GM19452 (cell line): ENCODE data around the gene HERC3.
"Not testable (repeated sequence)": the region's sequence is repeated elsewhere in the genome, so short reads cannot be mapped to it uniquely, and the experiment has no call there.

ENCODE experiments used
- ATAC-seq: cut with Tn5 transposase; IDR thresholded peaks from one replicate; pipeline ENCODE4 v1.9.1; 2021; ENCODE audit not compliant: unreplicated experiment

The HERC3 gene

DNA sequence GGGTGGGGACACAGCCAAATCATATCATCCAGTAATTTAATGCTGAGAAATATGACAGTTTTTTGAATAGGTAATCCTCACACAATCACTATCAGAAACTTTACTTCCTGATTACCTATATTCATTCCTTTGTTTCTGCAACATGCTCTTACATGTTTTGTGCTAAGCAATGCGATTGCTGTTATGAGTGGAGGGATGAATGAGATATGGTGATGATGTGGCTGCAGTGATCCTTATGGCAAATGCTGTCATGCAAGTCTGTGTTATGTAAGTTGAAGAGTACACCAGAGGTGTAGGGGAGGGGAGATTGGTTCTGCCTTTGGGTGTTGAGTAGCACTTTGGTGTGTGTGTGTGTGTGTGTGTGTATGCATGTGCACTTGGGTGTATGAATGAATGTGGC, 14.6 kb downstream of the HERC3 start:
- ATAC-seq, result no peak

DNA sequence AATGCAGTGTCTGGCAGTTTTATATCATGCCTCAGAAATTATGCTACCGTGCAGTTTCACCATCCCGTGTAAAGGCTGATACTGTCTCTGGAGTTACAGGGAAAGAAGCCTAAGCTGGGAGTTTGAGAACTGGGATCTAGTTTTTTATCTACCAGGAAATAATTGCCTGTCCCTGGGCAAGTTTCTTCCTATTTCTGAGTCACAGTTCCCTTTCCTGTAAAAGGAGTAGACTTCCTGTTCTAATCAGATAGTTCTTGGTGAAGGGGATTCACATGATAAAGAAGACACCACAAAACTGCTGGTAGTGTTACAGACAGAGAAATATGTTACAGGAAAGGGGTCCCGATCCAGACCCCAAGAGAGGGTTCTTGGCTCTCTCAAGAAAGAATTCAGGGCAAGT, 17.1 kb downstream of the HERC3 start:
- no peak for ATAC-seq

DNA sequence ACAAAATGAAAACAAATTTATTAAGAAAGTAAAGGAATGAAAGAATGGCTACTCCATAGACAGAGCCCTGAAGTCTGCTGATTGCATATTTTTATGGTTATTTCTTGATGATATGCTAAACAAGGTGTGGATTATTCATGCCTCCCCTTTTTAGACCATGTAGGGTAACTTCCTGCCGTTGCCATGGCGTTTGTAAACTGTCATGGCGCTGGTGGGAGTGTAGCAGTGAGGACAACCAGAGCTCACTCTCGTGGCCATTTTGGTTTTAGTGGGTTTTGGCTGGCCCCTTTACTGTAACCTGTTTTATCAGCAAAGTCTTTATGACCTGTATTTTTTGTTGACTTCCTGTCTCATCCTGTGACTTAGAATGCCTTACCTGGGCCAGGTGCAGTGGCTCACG, 17.5 kb downstream of the HERC3 start:
- not testable (repeated sequence) for ATAC-seq

DNA sequence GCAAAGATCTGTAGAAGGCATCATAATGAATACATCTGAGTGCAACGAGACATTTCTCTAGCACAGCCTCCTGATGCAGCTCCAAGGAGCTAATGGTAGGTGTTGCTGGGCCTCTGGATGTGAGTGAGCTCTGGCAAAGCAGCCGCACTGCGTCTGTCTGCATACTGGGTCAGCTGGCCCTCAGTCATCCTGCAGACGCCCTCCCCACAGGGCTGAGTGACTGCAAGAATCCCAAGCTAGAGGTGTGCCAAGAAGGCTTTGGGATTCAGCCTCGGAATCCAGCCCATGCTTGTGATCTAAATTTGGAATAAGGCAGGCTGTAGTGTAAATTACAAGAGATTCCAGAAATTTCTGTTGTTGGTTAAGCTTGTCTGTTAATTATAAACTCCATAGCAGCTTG, 18.5 kb downstream of the HERC3 start:
- no peak for ATAC-seq

DNA sequence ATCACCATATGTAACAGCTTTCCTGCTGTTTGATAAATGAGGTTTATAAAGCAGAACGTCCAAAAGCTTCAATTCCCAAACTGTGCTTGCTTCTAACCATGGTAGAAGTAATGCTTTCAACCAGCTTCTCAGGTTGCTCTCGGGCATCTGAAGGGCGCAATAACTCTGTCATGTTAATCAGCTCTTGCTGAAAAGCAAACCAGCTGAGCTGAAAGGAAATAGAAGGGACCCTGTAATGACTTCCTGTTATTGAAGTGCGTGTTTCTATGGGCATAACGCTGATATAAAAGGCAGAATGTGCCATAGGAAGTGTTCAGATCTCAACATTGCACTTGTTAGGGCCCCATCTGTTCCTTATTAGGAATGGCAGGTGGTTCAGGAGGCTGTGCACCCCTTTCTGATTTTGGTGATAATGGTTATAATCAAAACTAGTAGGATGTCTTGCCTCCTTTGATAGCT, 21.2 kb downstream of the HERC3 start:
- no peak for ATAC-seq

DNA sequence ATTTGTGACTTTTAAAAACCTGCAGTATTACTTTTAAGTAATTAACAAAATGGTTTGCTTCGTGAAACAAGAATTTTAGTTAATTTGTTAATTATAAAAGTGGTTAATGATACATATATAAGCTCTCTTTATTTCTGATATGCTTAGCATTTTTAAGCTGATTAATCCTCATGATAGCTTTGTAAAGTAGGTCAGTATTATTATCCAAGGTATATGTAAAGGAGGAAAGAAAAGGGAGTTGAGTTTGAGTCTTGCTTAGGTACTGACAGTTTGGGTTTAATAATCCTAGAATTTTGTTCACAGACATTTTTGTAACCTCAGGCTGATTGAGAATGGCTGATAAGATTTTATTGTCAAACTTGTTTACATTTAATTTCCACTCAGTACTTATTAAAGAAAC, 21.8 kb downstream of the HERC3 start:
- no peak for ATAC-seq

DNA sequence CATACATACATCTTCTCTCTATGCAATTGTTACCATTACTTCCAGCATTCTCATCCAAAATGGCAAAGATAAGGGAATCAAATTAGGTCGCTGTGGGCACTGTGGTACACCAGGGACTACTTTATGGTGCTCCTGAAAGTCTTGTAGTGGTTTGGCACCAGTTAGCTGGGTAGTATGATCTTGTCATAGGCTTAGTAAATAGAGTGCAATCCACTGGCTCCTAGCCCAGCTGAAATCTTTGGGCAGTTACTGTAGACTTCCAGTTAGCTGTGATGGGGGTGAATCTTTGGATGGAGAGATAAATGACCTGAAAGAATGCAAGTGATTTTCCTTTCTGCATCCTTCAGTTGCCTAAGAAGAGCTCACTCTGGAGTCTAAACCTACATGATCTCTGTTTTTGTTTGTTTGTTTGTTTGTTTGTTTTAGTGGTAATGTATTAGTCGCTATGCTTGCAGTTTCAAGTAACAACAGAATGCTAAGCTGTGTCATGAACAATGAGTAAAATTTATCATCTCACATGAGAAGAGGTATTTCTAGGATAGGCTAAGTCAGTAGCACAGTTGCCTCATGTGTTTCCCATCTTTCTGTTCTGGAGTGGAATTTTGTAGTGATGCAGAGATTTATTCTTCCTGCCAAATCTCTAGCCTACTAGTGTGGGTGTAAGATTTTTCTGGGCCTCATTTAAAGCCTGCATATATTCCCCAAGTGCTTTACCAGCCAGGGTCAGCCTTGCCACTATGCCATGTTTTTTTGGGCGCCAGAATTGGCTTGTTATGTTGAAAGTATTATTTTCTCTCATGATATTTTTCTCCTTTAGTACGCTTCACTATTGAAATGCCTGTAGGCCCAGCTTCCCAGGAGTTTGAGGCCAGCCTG, 24.2 kb downstream of the HERC3 start:
- ATAC-seq, result no peak

DNA sequence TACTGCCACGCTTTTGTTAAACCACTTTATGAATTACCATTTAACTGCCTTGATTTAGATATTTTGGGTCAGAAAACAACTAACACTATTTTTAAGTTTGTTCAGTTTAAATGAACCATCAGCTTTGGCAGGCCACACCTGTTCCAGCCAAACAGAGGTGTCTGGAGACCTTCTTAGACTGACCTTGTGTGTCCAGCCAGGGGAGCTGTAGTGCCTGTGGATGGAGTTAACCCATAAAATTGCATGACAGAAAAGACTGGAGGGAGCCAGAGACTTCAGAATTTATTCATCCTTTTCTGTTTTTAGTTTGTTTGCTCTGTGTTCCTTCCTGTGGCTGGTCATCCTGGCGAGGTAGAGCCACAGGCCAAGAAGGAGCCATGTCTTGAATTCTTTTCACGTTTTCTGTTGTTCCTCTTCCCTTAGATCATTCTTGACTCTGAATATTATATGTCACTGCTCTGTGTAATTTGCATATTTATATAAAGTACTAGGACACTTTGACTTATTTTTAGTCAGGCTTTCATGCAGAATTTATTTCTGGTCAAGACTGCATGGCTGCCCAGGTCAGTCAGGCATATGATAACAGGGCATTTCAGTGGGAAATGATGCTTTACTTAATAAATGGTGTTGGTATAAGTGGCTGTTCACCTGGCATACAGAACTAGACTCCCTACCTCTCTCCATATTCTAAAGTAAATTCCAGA, 26.7 kb downstream of the HERC3 start:
- no peak for ATAC-seq

DNA sequence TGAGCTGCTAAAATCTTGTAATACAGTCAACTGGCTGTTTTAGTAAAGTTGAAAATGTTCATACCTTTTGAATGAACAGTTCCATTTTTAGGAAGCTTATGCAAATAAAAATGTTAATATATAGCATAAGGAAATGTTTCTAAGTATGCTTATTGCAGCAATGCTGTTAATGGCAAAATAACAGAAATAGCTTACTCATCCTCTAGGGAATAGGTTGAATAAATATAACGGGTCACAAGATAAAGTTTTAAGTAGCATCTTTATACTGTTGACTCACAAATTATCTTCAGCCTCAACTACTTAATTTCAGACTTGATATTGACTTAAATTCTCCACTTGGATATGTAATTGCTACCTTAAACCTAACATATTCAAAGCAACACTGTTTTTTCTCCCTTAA, 27.7 kb downstream of the HERC3 start:
- no peak for ATAC-seq

DNA sequence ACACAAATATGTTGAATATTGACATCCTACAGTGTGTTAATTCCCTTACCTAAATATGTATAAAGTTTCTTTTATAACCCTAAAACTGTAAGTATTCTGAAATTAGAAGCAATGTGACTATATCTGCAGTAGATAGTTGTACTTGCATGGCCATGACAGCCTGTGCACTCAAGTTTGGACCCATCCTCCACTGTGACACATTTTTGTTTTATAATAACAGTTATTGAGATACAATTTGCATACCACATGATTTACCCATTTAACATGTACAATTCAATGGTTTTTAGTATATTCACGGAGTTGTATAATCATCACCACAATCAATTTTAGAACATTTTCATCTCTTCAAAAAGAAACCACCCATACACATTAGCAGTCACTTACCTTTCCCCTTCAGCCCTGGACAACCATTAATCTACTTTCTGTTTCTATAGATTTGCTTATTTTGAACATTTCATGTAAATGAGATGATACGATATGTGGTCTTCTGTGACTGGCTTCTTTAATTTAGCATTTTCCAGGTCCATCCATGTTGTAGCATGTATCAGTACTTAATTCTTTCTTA, 29.6 kb downstream of the HERC3 start:
- ATAC-seq, result no peak

DNA sequence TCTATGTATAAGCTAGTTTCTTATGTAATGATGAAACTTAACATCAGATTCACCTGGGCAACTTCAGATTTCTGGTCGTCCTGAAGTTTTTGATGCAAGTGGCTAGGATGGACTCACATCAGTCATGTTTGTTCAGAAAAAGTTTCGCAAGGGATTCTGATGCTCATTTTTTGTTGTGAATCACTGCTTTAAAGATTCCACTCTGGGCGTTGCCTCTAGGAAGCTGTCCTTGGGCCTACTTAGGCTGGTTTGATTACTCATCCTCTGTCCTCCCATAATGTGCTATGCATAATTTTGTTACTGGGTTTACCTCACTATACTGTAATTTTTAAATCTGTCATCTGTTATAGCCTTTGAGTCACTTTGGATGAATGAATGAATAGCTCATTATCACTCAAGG, 30.8 kb downstream of the HERC3 start:
- ATAC-seq, result no peak

DNA sequence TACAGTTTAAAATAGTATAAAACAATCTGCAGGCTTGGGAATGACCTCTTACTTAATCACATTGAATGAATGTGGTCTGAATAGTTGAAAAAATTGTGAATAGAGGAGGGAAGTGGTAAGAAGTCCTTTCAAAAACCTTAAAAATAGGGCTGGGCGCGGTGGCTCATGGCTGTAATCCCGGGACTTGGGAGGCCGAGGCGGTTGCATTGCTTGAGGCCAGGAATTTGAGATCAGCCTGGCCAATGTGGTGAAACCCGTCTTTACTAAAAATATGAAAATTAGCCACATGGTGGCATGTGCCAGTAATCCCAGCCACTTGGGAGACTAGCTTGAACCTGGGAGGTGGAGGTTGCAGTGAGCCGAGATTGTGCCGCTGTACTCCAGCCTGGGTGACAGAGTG, 36.5 kb downstream of the HERC3 start:
- no peak for ATAC-seq

DNA sequence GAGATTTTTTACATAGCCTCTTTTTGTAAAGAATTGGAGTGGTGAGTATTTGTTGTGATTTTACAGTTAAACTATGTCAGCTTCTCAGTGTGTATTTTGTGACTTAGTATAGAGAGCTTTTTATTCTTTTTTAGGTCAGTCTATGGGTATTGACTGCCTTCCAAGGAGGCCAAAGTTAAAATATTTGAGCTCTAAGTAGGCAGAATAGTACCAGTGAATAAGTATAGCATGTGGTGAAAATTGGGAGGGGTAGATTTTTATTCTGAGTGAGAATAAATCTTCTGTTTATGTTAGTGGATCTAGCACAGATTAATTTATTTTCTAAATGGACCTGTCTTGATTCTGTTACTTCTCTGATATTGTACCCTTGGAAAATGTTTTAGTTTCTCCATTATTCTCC, 37.5 kb downstream of the HERC3 start:
- ATAC-seq, result no peak

DNA sequence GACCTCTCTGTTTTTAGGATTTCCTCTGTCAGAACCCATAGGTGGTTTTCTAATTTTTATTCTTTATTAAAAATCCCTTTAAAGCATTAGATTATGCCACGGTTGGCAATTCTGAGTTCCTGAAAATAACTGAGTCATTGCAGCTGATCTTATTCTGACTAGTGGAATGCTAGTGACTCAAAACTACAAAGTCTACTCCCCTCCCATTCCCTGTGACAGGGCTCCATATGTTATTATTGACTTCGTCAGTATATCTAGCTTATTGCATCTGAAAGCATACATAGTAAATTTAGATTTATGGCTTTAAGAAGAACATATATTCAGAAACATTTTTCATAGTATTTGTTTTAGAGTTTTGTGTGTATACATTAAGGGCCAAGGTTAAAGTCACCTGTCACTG, 38.5 kb downstream of the HERC3 start:
- ATAC-seq, result no peak

DNA sequence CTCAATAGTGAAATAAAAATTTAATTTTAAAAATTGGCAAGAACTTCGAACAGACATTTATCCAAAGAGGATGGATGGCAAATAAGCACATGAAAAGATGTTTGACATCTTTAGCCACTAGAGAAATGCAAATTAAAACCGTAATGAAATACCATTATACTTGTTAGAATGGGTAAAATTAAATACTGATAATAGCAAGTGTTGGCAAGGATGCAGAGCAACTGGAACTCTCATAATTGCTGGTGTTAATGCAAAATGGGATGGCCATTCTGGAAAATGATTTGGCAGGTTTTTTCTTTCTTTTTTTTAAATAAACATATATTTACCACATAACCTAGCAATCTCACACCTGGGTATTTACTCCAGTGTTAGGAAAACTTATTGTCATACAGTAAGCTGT, 51.7 kb downstream of the HERC3 start:
- no peak for ATAC-seq

DNA sequence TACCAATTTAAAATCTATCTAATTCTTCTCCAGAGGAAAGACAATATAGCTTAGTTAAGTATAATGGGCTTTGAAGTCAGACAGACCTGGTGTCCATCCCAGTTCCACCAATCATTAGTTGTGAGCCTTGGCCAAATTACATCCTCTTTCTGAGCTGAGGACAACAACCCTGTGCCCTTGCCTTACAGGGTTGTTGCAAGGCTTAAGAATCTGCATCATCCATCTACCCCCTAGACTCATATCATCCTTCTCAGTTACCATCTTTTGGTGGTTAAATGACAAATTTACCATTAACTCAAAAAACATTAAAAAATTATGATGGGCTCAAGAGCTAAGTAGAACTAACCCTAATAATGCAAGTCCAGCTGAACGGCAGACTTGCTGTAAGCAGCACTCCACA, 53.7 kb downstream of the HERC3 start:
- no peak for ATAC-seq

DNA sequence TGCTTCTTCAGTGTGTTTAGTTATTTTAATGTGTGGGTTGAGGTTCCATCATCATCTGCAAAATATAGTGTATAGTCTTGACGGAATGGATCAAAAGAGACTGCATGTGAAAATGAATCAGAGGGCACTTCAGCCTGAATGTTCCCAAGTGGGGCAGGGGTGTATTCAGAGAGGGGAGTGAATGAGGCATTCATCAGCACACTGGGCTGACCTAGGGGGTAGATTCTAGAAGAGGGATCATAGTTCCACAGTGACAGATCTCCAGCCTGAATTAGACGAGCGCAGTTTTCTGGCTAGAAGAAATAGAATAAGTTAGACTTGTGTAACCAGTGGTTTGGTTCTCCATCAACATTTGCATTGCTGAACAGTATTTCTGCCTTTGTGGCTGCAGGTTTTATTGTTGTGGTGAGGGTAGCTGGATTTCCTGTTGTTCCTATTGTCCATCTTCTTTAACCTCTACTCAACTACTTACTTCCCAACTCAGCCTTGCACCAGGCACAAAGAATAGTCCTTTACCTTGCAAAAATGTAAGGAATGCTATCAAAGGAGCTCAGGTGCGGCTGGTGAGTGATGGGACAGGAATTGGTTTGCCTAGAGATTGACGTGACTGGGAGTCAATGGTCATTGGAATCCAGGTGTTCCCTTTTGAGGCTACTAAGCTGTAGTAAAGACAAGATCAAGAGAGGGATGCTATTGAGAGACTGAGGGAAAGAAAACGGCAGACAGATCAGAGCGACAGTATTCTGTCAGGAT, 54.4 kb downstream of the HERC3 start:
- no peak for ATAC-seq

DNA sequence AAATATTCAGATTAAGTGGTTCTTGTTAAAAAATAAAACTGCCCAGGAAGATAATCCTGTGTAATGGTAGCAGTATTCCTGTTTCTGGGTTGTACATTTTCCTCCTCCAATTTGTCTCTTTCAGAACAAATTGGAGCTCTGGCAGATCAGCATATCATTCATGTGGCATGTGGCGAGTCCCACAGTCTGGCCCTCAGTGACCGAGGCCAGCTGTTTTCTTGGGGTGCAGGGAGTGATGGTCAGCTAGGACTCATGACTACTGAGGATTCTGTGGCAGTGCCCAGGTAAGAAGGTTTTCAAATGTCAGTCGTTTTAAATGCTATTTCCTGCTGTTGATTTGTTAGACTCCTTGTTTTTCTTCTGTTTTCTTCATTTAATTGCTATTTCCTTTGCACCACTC, 57.4 kb downstream of the HERC3 start:
- ATAC-seq, result no peak

DNA sequence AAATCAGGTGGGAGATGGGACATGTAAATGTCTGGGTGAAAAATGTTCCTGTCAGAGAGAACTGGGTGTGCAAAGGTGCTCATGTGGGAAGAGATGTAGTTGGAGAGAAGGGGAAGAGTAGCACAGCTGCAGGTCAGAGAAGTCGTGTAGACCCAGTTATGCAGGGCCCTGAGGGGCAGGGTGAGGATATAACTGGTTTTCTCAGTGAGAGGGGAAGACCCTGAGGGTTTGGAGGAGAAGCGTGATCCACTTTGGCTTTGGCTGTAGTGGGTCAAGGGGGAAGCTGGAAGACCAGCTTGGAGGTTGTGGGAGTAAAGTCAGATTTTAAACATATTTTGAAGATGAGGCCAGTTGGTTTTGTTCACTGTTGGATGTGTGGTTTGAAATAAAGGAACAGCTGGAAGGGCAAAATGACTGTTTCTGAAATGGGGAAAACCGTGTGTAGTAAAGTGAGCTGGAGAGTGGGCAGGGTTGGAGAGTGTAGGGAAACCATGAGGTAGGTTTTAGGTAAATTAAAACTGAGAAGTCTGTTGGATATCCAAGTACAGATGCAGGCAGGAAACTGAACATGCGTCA, 61.2 kb downstream of the HERC3 start:
- no peak for ATAC-seq

DNA sequence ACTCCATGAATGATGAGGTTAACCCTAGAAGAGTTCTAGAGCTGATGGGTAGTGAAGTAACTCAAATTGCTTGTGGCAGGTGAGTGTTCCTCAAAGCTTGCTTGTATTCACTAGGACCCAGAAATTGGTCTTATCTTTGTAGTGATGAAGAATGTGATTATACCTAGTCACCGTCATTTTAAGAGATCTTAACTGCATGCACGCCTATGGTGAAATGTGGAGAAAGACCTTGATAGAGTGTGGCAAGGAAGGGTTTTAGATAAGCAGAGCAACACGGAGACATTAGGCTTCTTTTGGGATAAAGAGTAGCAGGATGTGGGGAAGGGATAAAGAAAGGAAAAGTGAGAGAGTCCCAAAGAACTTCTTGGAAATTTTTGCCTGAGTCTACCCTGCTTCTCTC, 62.9 kb downstream of the HERC3 start:
- ATAC-seq, result no peak
